Activated naive CD4-positive, alpha-beta T cell treated with anti-CD3 and anti-CD28 coated beads for 36 hours (primary cell): Measurements from ENCODE around the gene PEX10. TPM values are rescaled to one million over a fixed set of nuclear protein-coding genes. Genes with fewer than 3 reads are reported as not detected.

ENCODE experiments used
- CTCF ChIA-PET: fragments of 350-600 bp; sonication (Branson Sonifier 250); formaldehyde crosslinking; loops from one replicate; lab custom pipeline; 2021; ENCODE audit warnings: antibody characterized with exemption; lab: Charles Lee
- DNase-seq: peaks from one replicate; pipeline ENCODE4 v3.0.0-alpha.2; 2020
- H3K27ac Mint-ChIP-seq: one replicate; pipeline ENCODE4 v1.8.0; 2021; ENCODE audit warnings: mild to moderate bottlenecking, mixed read lengths
- H3K27me3 Mint-ChIP-seq: one replicate; pipeline ENCODE4 v1.8.0; 2021; ENCODE audit warnings: low read depth, mixed read lengths
- H3K36me3 Mint-ChIP-seq: one replicate; pipeline ENCODE4 v1.8.0; 2021; ENCODE audit warnings: low read depth, mixed read lengths
- H3K4me1 Mint-ChIP-seq: one replicate; pipeline ENCODE4 v1.8.0; 2021; ENCODE audit warnings: low read depth, mixed read lengths
- H3K4me3 Mint-ChIP-seq: one replicate; pipeline ENCODE4 v1.8.0; 2021; ENCODE audit warnings: mild to moderate bottlenecking, moderate library complexity, mixed read lengths
- H3K9me3 Mint-ChIP-seq: one replicate; pipeline ENCODE4 v1.8.0; 2021; ENCODE audit warnings: mixed read lengths
- intact Hi-C: fragments of 100-400 bp; cut with micrococcal nuclease; formaldehyde crosslinking; loops from one replicate; pipeline ENCODE4 v1.15.1; 2023
- total RNA-seq, 2 experiments: library from RNA; stranded (reverse); gene quantifications; one replicate each; pipeline ENCODE4 v1.2.3, GENCODE V29; 2021

Gene PEX10
- total RNA-seq, 2 experiments from 2014 or later = 8.6 to 9.1 TPM

DNA sequence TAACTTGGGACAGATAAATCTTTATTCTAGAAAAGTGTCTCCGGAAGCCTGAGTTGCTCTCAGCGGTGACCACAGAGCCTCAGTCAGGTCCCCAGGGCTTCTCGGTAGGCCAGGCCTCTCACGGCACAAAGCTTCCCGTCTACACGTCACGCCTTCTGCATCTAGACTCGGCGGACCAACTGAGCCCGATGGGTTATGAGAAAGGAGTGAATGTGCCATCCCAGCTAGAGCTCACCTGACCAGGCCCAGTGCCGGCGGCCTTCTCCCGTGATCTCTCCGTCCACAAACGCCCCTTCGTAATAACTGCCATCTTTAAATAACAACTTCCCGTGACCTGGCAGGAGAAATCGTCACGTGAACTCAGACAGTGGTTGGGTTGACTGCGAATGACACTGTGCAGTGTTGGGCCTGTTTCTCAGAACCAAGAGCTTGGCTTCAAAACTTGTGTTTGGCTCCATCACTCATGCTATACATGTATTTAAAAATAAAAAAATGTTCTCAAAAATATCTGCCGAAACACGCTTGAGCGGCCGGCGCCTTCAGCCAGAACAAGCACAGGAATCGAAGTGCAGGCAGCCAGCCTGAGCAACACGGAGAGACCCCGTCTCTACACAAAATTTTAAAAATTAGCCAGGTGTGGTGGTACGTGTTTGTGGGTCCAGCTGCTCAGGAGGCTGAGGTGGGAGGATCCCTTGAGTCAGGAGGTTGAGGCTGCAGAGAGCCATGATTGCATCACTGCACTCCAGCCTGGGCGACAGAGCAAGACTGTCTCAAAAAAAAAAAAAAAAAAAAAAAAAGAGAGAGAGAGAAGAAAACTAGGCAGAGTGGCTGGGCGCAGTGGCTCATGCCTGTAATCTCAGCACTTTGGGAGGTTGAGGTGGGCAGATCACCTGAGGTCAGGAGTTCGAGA, 24.1 kb downstream of the PEX10 start:
- no peaks in the 10 kb centered on the region for H3K9me3 Mint-ChIP-seq
- H3K27ac Mint-ChIP-seq = no peak overlapping the region
- H3K36me3 Mint-ChIP-seq = peaks cover 10% of the 10 kb centered on the region
- H3K4me3 Mint-ChIP-seq = no peak overlapping the region
- peaks cover 19% of the 10 kb centered on the region for H3K4me1 Mint-ChIP-seq
- intact Hi-C loops = no loop called here
- H3K27me3 Mint-ChIP-seq = no peaks in the 10 kb centered on the region
- DNase-seq = no peak
- CTCF ChIA-PET = interaction anchor here (0.6 to 2.0 kb wide), 2 partner anchors 193 kb away, joined by 3 to 9 read pairs; partner anchors contain the start of gene FAAP20

DNA sequence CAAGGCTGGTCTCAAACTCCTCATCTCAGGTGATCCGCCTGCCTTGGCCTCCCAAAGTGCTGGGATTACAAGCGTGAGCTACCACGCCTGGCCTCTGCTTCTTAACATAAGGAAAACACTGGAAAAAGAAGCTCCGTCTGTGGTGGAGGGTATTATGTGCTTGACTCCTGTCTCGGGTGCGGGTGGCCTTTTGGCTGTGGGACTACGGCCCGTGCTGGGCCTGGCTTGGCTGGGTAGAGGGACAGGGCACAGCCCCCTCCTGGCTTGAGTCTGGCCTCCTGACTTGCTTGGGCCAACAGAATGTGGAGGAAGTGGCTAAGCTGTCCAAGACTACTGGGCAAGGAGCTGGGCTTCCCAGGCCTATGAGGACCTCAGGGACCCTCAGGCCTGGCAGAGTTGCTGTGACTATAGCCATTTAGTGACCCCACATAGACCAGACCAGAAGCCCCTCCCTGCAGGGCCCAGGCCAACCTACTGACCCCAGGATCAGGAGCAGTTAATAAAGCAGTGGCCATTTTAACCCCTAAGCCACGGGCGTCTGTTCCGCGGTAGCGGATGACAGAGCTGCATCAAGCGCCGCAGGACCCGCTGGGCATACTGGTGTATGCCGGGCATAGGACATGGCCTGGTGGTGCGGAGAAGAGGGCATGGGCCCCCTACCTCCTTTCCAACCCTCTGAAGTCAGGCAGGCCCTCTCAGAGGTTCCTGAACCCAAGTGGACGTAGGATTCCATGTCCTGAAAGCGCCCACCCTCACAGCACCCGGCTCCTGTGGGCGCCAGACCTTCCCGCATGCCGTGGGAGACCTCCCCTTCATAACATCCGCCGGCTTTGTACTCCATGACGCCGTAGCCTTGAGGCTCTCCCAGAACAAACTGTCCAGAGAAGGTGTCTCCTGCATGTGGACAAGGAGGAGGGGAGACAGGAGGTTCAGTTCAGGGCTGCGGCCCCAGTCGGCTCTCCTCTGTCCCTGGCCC, 25.4 kb downstream of the PEX10 start:
- DNase-seq = peak; percentile 1
- no peak overlapping the region for H3K27ac Mint-ChIP-seq
- H3K36me3 Mint-ChIP-seq = peaks cover 5% of the 10 kb centered on the region
- no peak overlapping the region for H3K4me3 Mint-ChIP-seq
- no peaks in the 10 kb centered on the region for H3K27me3 Mint-ChIP-seq
- no peaks in the 10 kb centered on the region for H3K9me3 Mint-ChIP-seq
- peaks cover 8% of the 10 kb centered on the region for H3K4me1 Mint-ChIP-seq
- intact Hi-C loops = no loop called here
- CTCF ChIA-PET = interaction anchor here (0.9 to 2.0 kb wide), 2 partner anchors 192 to 213 kb away, joined by 3 to 9 read pairs; partner anchors contain the start of gene FAAP20

DNA sequence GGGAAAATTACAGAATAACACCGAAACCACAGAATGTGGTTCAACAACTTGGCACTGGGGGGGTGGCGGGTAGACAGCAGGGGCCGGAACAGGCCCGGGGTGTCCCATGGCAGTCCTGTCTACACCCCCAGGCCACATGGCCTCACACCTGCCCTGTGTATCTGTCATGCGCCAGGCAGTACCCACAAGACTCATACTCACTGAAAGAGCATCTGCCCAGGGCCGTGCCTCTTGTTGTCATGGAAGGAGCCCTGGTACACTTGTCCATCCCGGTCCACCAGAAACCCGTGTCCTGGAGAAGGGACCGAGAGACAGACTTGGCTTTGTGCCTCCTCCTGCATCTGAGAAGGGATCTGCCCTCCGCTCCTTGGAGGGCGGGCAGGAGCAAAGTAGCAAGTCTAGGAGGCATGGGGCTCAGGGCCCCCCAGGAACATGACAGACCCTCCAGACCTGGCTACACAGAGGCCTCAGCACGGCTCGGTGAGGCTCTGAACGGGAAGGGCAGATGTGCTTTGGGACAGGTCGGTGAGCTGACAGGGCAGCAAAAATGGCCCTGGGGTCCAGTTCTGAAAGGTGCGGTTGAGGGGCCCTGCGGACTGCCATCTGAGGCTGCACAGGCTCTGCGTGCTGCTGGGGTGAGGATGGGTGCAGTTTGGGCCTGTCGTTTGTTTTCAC, 26.6 kb downstream of the PEX10 start:
- intact Hi-C loops = no loop called here
- H3K27me3 Mint-ChIP-seq = no peaks in the 10 kb centered on the region
- H3K36me3 Mint-ChIP-seq = peaks cover 5% of the 10 kb centered on the region
- H3K9me3 Mint-ChIP-seq = no peaks in the 10 kb centered on the region
- no peak overlapping the region for H3K27ac Mint-ChIP-seq
- DNase-seq = no peak
- H3K4me1 Mint-ChIP-seq = peaks cover 8% of the 10 kb centered on the region
- H3K4me3 Mint-ChIP-seq = no peak overlapping the region
- CTCF ChIA-PET = no interaction called here

DNA sequence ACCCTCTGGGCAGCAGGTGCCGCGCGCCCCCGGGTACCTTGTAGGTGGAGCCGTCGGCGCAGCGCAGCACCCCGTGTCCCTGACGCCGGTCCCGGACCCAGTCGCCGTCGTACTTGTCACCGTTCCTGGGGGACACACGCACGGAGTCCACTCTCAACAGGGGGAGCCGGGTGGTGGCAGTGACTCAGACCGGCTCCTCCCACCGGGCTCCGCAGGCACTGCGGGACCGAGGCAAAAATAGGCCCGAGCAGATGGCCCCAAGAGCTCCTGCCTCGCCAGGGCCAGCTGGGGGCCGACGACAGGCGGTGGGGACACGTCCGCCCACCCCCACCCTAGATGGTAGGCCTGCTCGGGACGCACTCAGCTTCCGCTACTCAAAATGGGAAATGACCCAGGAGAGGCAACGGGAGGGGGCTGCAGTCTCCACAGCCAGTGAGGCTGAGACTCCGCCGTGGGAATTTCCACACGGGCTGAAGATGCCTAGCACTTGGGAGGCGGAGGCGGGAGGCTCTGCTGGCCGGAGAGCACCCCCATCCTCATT, 27.4 kb downstream of the PEX10 start:
- DNase-seq = no peak
- Mint-ChIP-seq H3K27me3 (no peaks in the 10 kb centered on the region), H3K4me1 (peaks cover 4% of the 10 kb centered on the region), H3K4me3 (no peak overlapping the region), H3K9me3 (no peaks in the 10 kb centered on the region), H3K36me3 (peaks cover 5% of the 10 kb centered on the region), H3K27ac (no peak overlapping the region)
- CTCF ChIA-PET = interaction anchor here (1.2 to 7.1 kb wide), 2 partner anchors 187 to 211 kb away, joined by 3 to 129 read pairs; partner anchors contain the start of gene FAAP20
- intact Hi-C loops = loop anchor here (5.0 kb wide), 1 partner anchor 73 kb away; no protein-coding TSS in a partner anchor

DNA sequence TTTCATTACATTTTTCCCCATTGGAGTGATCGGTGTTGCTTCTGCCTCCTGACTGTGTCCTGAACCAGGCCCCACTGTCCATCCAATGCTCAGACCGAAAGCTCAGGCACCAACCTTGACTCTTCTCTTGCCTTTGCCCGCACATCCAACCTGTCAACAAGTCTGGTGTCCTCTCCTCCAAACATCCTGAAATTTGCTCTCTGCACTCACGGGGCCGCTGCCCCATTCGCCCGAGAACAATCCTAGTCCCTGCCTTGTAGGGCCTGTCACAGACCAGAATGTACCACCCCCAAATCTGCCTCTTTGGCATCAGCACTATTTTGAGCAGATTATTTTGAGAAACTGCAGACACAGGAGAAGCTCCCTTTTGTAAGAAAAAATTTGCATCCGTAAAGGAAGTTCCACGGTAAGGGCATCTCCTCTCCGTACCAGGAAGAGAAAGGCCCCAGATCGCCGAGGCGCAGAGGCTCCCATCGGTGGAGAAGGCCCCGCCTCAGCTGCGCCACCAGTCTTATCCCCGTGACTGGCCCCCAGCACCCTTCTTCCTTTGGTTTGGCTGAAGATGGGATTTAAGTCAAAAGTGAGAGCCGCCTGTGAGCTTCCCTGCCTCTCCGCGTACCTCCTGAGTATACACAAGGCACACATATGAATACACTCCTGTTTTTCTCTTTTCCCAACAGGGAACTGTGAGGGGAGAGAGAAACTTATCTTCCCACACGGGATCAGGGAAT, 28.1 kb downstream of the PEX10 start:
- DNase-seq = no peak
- Mint-ChIP-seq H3K9me3 (no peaks in the 10 kb centered on the region), H3K4me1 (no peaks in the 10 kb centered on the region), H3K4me3 (no peak overlapping the region), H3K36me3 (peaks cover 5% of the 10 kb centered on the region), H3K27me3 (no peaks in the 10 kb centered on the region), H3K27ac (no peak overlapping the region)
- intact Hi-C loops = loop anchor here (5.0 kb wide), 1 partner anchor 72 kb away; no protein-coding TSS in a partner anchor
- CTCF ChIA-PET = interaction anchor here (0.6 to 7.1 kb wide), 5 partner anchors 183 to 340 kb away, joined by 3 to 129 read pairs (median 4); partner anchors contain the start of gene FAAP20

DNA sequence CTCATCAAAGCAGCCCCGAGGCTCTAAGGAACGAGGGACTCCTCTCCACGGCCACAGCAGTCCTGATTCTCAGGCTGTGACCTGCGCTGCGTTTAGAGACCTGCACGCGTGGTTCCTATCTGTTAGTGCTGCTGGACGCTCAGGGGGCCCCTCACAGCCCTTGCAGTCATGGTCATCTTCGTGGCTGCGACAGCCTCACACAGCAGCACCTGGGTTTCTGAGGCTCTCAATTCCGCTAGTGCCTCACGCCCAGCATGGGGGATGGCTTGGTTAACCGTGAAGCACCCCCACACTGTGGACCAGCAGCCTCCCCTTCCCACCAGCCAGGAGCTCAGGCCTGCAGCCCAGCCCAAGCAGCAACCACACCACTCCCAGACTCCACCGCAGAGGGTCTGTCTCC, 28.8 kb downstream of the PEX10 start:
- Mint-ChIP-seq H3K9me3 (no peaks in the 10 kb centered on the region), H3K4me1 (no peaks in the 10 kb centered on the region), H3K4me3 (no peak overlapping the region), H3K27me3 (no peaks in the 10 kb centered on the region), H3K36me3 (peaks cover 5% of the 10 kb centered on the region), H3K27ac (no peak overlapping the region)
- intact Hi-C loops = loop anchor here (5.0 kb wide), 1 partner anchor 71 kb away; no protein-coding TSS in a partner anchor
- no peak for DNase-seq
- CTCF ChIA-PET = interaction anchor here (0.6 to 7.1 kb wide), 5 partner anchors 182 to 339 kb away, joined by 3 to 129 read pairs (median 4); partner anchors contain the start of gene FAAP20

DNA sequence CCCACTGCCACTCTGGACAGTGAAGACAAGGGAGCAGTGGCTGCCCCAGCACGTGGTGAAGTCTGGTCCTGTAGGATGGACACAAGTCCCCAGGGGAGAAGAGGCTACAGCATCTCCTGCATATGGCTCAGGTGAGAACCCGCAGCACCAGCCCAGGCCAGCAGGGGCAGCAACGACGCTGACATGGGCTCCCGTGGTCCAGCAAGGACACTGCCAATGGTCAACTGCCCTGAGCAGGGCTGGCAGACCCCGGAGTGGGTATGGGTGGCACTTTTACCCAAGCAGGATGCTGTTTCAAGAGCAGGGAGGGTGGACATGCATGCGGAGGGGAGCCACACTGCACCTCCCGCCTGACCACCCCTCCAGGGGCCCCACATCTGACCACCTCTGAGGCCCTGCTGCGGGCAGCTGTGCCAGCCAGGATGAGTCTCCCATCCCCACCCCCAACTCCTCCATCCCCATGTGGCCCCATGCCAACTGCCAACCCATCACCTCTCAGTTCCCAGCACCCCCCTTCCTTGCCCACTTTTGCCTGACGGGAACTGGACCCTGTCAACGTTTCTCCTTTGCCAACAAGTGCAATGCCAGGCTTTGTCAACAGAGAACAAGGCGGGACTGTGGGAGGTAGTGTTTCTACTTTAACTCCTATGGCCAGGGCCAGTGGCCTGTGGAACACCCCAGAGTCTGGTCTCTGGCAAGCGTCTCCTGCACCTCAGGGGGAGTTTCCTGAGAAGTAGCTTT, 29.6 kb downstream of the PEX10 start:
- Mint-ChIP-seq H3K4me1 (no peaks in the 10 kb centered on the region), H3K36me3 (peaks cover 5% of the 10 kb centered on the region), H3K27ac (no peak overlapping the region), H3K9me3 (no peaks in the 10 kb centered on the region), H3K27me3 (no peaks in the 10 kb centered on the region), H3K4me3 (no peak overlapping the region)
- CTCF ChIA-PET = interaction anchor here (0.9 to 7.1 kb wide), 14 partner anchors 8 to 339 kb away, joined by 3 to 129 read pairs (median 6); partner anchors contain the start of genes FAAP20, MORN1 and RER1
- peak; percentile 50 for DNase-seq
- intact Hi-C loops = loop anchor here (5.0 kb wide), 1 partner anchor 70 kb away; no protein-coding TSS in a partner anchor

DNA sequence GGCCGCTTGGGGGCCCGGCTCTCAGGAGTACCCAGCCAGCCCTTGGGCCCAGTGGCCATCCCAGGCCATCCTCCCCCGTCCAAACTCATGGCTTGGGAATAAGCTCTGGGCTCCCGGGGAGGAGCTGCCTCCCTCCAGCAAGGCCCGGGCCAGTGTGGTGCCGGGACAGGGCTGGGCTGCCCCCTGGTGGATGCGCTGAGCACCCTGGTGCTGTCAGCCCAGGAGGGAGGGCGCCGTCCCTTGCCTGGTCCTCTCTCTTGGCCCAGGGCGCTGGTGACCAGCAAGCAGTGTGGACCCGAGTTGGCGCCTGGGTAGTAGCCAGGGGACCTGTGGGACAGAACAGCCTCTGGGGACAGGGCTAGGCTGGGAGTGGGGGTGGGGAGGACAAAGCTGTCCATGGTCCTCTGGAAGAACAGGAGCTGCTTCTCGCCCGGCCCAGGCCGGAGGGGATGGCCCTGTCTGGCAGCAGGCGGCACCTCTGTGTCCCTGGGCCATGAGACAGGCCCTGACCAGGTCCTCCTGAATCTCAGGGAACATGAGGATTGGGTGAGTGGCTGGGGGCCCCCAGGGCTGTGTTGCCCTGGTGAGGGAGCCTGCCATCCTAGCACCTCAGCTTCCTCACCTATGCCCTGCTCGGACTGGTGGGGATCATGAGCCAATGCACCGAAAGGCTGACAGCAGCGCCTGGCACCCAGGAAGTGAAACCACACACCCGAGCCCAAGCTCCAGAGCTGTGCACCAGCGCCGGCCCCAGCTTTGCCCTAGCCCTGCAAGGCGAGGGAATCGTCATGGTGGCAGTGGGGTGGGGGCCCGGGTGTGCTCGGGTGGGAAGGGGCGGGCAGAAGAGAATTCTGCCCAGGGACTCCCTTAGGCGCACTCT, 30.4 kb downstream of the PEX10 start:
- peak; percentile 86 for DNase-seq
- intact Hi-C loops = loop anchor here (1.0 to 5.0 kb wide), 3 partner anchors 70 to 187 kb away; no protein-coding TSS in a partner anchor
- CTCF ChIA-PET = interaction anchor here (0.9 to 7.1 kb wide), 16 partner anchors 9 to 207 kb away, joined by 3 to 129 read pairs (median 6); partner anchors contain the start of genes FAAP20, MORN1 and RER1
- H3K4me3 Mint-ChIP-seq = no peak overlapping the region
- no peaks in the 10 kb centered on the region for H3K27me3 Mint-ChIP-seq
- H3K4me1 Mint-ChIP-seq = no peaks in the 10 kb centered on the region
- H3K36me3 Mint-ChIP-seq = peaks cover 5% of the 10 kb centered on the region
- no peak overlapping the region for H3K27ac Mint-ChIP-seq
- H3K9me3 Mint-ChIP-seq = no peaks in the 10 kb centered on the region

DNA sequence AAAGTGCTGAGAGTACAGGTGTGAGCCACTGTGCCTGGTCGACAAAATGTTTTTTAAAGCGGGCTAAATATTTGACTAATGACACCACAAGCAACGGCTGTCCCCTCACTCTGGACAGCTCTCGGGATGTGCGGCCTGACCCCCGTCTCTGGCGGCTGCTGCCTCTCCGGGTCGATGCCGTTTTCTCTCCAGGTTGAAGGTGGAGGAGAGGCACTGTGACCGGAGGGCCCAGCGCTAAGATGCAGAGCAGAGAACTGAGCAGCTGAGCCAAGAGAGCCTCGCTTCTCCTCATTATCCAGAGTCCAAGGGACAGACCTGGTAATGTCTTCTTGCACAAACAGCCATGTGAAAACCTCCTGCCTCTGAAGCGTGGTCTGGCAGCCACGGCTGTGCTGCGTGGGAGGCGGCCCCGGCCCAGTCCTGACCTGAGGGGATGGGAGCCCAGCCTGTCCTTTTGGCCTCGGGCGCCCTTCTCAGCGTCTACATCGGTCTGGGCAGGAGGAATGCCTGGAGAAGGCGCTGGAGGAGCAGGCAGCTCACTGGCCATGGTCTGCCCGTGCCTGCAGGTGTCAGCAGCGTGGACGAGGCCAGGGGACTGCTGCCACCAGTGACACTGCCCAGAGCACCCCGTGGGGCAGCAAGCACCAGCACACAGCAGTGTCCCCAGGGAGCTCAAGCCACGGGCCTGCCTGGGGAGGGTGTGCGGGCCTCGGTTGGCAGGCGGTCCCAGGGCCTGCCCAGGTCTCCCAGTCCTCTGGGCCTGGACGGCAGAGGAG, 31.4 kb downstream of the PEX10 start:
- Mint-ChIP-seq H3K4me3 (no peak overlapping the region), H3K27me3 (no peaks in the 10 kb centered on the region), H3K36me3 (peaks cover 4% of the 10 kb centered on the region), H3K4me1 (no peaks in the 10 kb centered on the region), H3K9me3 (no peaks in the 10 kb centered on the region), H3K27ac (no peak overlapping the region)
- intact Hi-C loops = loop anchor here (1.0 to 5.0 kb wide), 3 partner anchors 69 to 186 kb away; no protein-coding TSS in a partner anchor
- CTCF ChIA-PET = interaction anchor here (0.9 to 7.1 kb wide), 15 partner anchors 10 to 217 kb away, joined by 3 to 129 read pairs (median 6); partner anchors contain the start of genes FAAP20, MORN1 and RER1
- DNase-seq = no peak
